GM23338 (cell line): ENCODE data around the gene C17orf107. TPM values are rescaled to one million over a fixed set of nuclear protein-coding genes. Genes with fewer than 3 reads are reported as not detected.

Experiments
- ATAC-seq: fragments of 200-7000 bp; cut with Tn5 transposase; 3 replicates; pipeline ENCODE4 v1.9.1; 2020
- DNase-seq: peaks from one replicate; pipeline ENCODE4 v3.0.0-alpha.2; 2015; ENCODE audit warnings: low spot score
- H2AFZ ChIP-seq: fragments of 200-600 bp; sonication (generic); 2 replicates; pipeline ENCODE4 v1.8.0; 2016; ENCODE audit warnings: antibody characterized with exemption, mild to moderate bottlenecking, moderate library complexity
- H3F3A ChIP-seq: fragments of 200-600 bp; sonication (generic); replicated peaks from 2 replicates; pipeline ENCODE4 v1.8.0; 2017; ENCODE audit warnings: antibody characterized with exemption, mixed run types, low read depth
- H3K27ac ChIP-seq: fragments of 200-600 bp; sonication (generic); 2 replicates; pipeline ENCODE4 v1.6.1; 2016; ENCODE audit warnings: low read depth
- H3K27me3 ChIP-seq: fragments of 200-600 bp; sonication (generic); 2 replicates; pipeline ENCODE4 v1.8.0; 2016; ENCODE audit warnings: mild to moderate bottlenecking, mixed run types, moderate library complexity; ENCODE audit not compliant: insufficient read depth
- H3K36me3 ChIP-seq: fragments of 200-600 bp; sonication (generic); 2 replicates; pipeline ENCODE4 v1.8.0; 2016; ENCODE audit warnings: mild to moderate bottlenecking; ENCODE audit not compliant: insufficient read depth
- H3K4me1 ChIP-seq: fragments of 200-600 bp; sonication (generic); 2 replicates; pipeline ENCODE4 v1.8.0; 2016; ENCODE audit warnings: mild to moderate bottlenecking, moderate library complexity; ENCODE audit not compliant: insufficient read depth
- H3K4me2 ChIP-seq: fragments of 200-600 bp; sonication (generic); 2 replicates; pipeline ENCODE4 v1.7.1; 2017; ENCODE audit warnings: mixed run types
- H3K4me3 ChIP-seq: fragments of 200-600 bp; sonication (generic); 2 replicates; pipeline ENCODE4 v1.6.1; 2016; ENCODE audit warnings: mixed run types
- H3K79me2 ChIP-seq: fragments of 200-600 bp; sonication (generic); replicated peaks from 2 replicates; pipeline ENCODE4 v1.8.0; 2017; ENCODE audit warnings: mild to moderate bottlenecking; ENCODE audit not compliant: insufficient read depth
- H3K9me2 ChIP-seq: fragments of 200-600 bp; sonication (generic); 2 replicates; pipeline ENCODE4 v1.8.0; 2017; ENCODE audit not compliant: insufficient read depth
- H4K20me1 ChIP-seq: fragments of 200-600 bp; sonication (generic); replicated peaks from 2 replicates; pipeline ENCODE4 v1.8.0; 2017; ENCODE audit warnings: mild to moderate bottlenecking; ENCODE audit not compliant: insufficient read depth
- H3K27ac Mint-ChIP-seq: 2 replicates; pipeline ENCODE4 v1.8.0; 2020; ENCODE audit warnings: inconsistent platforms, mild to moderate bottlenecking, moderate library complexity, mixed read lengths
- H3K27me3 Mint-ChIP-seq: 3 replicates; pipeline ENCODE4 v1.8.0; 2022; ENCODE audit warnings: low read depth, mild to moderate bottlenecking, moderate library complexity, mixed read lengths, inconsistent platforms; ENCODE audit not compliant: insufficient read depth, poor library complexity
- H3K36me3 Mint-ChIP-seq: 3 replicates; pipeline ENCODE4 v1.8.0; 2021; ENCODE audit warnings: low read depth, mild to moderate bottlenecking, inconsistent platforms, moderate library complexity, mixed read lengths
- H3K4me1 Mint-ChIP-seq: 3 replicates; pipeline ENCODE4 v1.8.0; 2020; ENCODE audit warnings: mild to moderate bottlenecking, inconsistent platforms, mixed read lengths
- H3K4me3 Mint-ChIP-seq: 3 replicates; pipeline ENCODE4 v1.8.0; 2021; ENCODE audit warnings: moderate library complexity, mild to moderate bottlenecking, inconsistent platforms, mixed read lengths
- H3K9me3 Mint-ChIP-seq: 3 replicates; pipeline ENCODE4 v1.8.0; 2020; ENCODE audit warnings: moderate library complexity, mild to moderate bottlenecking, inconsistent platforms, mixed read lengths
- CREB1 ChIP-seq: fragments of 250-450 bp; sonication (Bioruptor Pico); IDR thresholded peaks from 2 replicates; pipeline ENCODE4 v1.5.0; 2020; ENCODE audit warnings: low read depth, mild to moderate bottlenecking, moderate library complexity
- ETS1 ChIP-seq: IDR thresholded peaks from 2 replicates; pipeline ENCODE4 v1.6.1; 2016; ENCODE audit warnings: antibody characterized with exemption
- EZH2 ChIP-seq: fragments of 200-600 bp; sonication (generic); IDR thresholded peaks from one replicate; pipeline ENCODE4 v1.8.0; 2017; ENCODE audit warnings: antibody characterized with exemption, mild to moderate bottlenecking, low read depth; ENCODE audit not compliant: unreplicated experiment
- EZH2phosphoT487 ChIP-seq: fragments of 200-600 bp; sonication (generic); IDR thresholded peaks from one replicate; pipeline ENCODE4 v1.8.1; 2018; ENCODE audit warnings: antibody characterized with exemption; ENCODE audit not compliant: unreplicated experiment
- NANOG ChIP-seq: IDR thresholded peaks from 2 replicates; pipeline ENCODE4 v1.6.1; 2016; ENCODE audit warnings: antibody characterized with exemption, borderline replicate concordance
- ZNF114 ChIP-seq: fragments of 250-450 bp; sonication (Bioruptor Pico); IDR thresholded peaks from 2 replicates; pipeline ENCODE4 v1.5.0; 2020; ENCODE audit warnings: mild to moderate bottlenecking, moderate library complexity
- ZNF331 ChIP-seq: fragments of 250-450 bp; sonication (Bioruptor Pico); IDR thresholded peaks from 2 replicates; pipeline ENCODE4 v1.5.0; 2020; ENCODE audit warnings: low read depth, mild to moderate bottlenecking, moderate library complexity
- ZNF462 ChIP-seq: fragments of 250-450 bp; sonication (Bioruptor Pico); IDR thresholded peaks from 2 replicates; pipeline ENCODE4 v1.5.0; 2020; ENCODE audit warnings: mild to moderate bottlenecking, moderate library complexity
- polyA plus RNA-seq: library from polyadenylated mRNA; unstranded; fragments of >200 nt; fragmentation: Nextera tagmentation; extraction: Ambion mirVana; gene quantifications from 2 replicates; pipeline ENCODE4 v1.2.1, GENCODE V29; 2016
- total RNA-seq: library from RNA; depleted of rRNA; stranded (reverse); fragments of >200 nt; shearing (Covaris generic); gene quantifications from 2 replicates; pipeline ENCODE4 v1.2.3, GENCODE V29; 2014

C17orf107 gene
- total and polyA plus RNA-seq, 2 experiments from 2014 or later: 1.9 to 5.9 TPM

- no peak for TF ChIP-seq ZNF462 (CRISPR knock-in tag)
- TF ChIP-seq EZH2phosphoT487: no peak
Measured at GRCh38 chr17:4931963-4932362, 32.6 kb downstream of the C17orf107 start, which contains the start of gene GP1BA (continued).

- Histone ChIP-seq H3K27me3 (no peaks in the 10 kb centered on the region), H2AFZ (no peak overlapping the region), H3K4me1 (no peaks in the 10 kb centered on the region), H3K36me3 (no peaks in the 10 kb centered on the region; the same call in 1 of the 2 replicates), H3K4me2 (no peak overlapping the region), H3K4me3 (no peak overlapping the region), H4K20me1 (no peaks in the 10 kb centered on the region), H3K27ac (no peak overlapping the region), H3K79me2 (no peaks in the 10 kb centered on the region), H3F3A (0 out of 2 replicates have a peak, but pooled peaks cover 4% of the 10 kb centered on the region), H3K9me2 (no peaks in the 10 kb centered on the region)
- ATAC-seq: no peak
- peaks cover 38% of the 10 kb centered on the region for H3K36me3 Mint-ChIP-seq
- H3K27ac Mint-ChIP-seq: no peak overlapping the region
- no peak for DNase-seq
- peaks cover 10% of the 10 kb centered on the region for H3K27me3 Mint-ChIP-seq
- no peak overlapping the region for H3K4me3 Mint-ChIP-seq
- H3K4me1 Mint-ChIP-seq: peaks cover 15% of the 10 kb centered on the region
- H3K9me3 Mint-ChIP-seq: no peaks in the 10 kb centered on the region
- no peak for TF ChIP-seq ZNF331 (CRISPR knock-in tag)
- TF ChIP-seq EZH2: no peak
- TF ChIP-seq NANOG: no peak
- no peak for TF ChIP-seq ETS1
- no peak for TF ChIP-seq CREB1 (CRISPR knock-in tag)
- no peak for TF ChIP-seq ZNF114 (CRISPR knock-in tag)
- no peak for TF ChIP-seq ZNF462 (CRISPR knock-in tag)
- TF ChIP-seq EZH2phosphoT487: no peak
Measured at GRCh38 chr17:4932756-4933155, 33.4 kb downstream of the C17orf107 start.
